Gastroesophageal sphincter (tissue), 4 donors: ENCODE data around the gene PTPRN2. TPM values are rescaled to one million over a fixed set of nuclear protein-coding genes. Genes with fewer than 3 reads are reported as not detected.

Experiments
- ATAC-seq: fragments of 150-250 bp; one replicate; pipeline ENCODE4 v1.9.1; 2016; ENCODE audit warnings: mild to moderate bottlenecking, moderate library complexity
- H3K27ac ChIP-seq, 4 donors: fragments of 200-600 bp; sonication (generic) in 3 of 4; 1 replicate in 3 of 4; 2 replicates in 1 of 4; pipeline ENCODE4 v1.5.1; 2016 to 2019
- H3K27me3 ChIP-seq: fragments of 200-600 bp; sonication (generic); one replicate; pipeline ENCODE4 v1.5.1; 2019
- H3K36me3 ChIP-seq, 2 donors: fragments of 200-600 bp; sonication (generic); one replicate each; pipeline ENCODE4 v1.5.1; 2019; ENCODE audit warnings: control low read depth in 1 of 2
- H3K4me1 ChIP-seq, 3 donors: fragments of 200-600 bp; sonication (generic); 1 replicate in 2 of 3; 2 replicates in 1 of 3; pipeline ENCODE4 v1.5.1; 2016 to 2019; ENCODE audit warnings: control low read depth in 2 of 3
- H3K4me3 ChIP-seq, 2 donors: fragments of 200-600 bp; sonication (generic); one replicate each; pipeline ENCODE4 v1.5.1; 2019; ENCODE audit warnings: mild to moderate bottlenecking in 1 of 2, moderate library complexity in 1 of 2
- H3K9me3 ChIP-seq, 3 donors: fragments of 200-600 bp; sonication (generic); one replicate each; pipeline ENCODE4 v1.5.1; 2017 to 2019; ENCODE audit warnings: control low read depth in 2 of 3
- CTCF ChIP-seq, 4 experiments: fragments of 200-600 bp in 2 of 4; fragments of 450-650 bp in 2 of 4; sonication (generic) in 1 of 4; IDR thresholded peaks; one replicate each; pipeline ENCODE4 v1.5.1; 2017 to 2019; ENCODE audit warnings: antibody characterized with exemption in 4 of 4, mild to moderate bottlenecking in 2 of 4, moderate library complexity in 2 of 4
- EP300 ChIP-seq: sonication (generic); formaldehyde crosslinking; IDR thresholded peaks from one replicate; pipeline ENCODE4 v1.6.1; 2017; ENCODE audit warnings: antibody characterized with exemption, mild to moderate bottlenecking
- POLR2A ChIP-seq, 2 donors: fragments of 450-650 bp; IDR thresholded peaks; one replicate each; pipeline ENCODE4 v1.6.1; 2017; ENCODE audit warnings: antibody characterized with exemption in 2 of 2, mild to moderate bottlenecking in 2 of 2, moderate library complexity in 1 of 2
- POLR2AphosphoS5 ChIP-seq: sonication (generic); formaldehyde crosslinking; IDR thresholded peaks from one replicate; pipeline ENCODE4 v1.6.1; 2017; ENCODE audit warnings: antibody characterized with exemption
- whole genome bisulfite sequencing, 2 donors: methylation state at CpG; one replicate each; pipeline ENCODE4 v1.1.5; 2018; ENCODE audit warnings: low coverage in 1 of 2; 5-methylcytosine and 5-hydroxymethylcytosine counted together
- total RNA-seq, 4 donors: library from RNA; depleted of rRNA; stranded (reverse); fragments of >200 nt; gene quantifications; one replicate each; pipeline ENCODE4 v1.1.0, GENCODE V29; 2016

PTPRN2 gene
- total RNA-seq, 4 donors from 2014 or later = 1.7 to 4.7 (median 3.3) TPM

GRCh38 chr7:158277219-158278141, 310.1 kb downstream of the PTPRN2 start:
- H3K4me1 ChIP-seq = no peaks in the 10 kb centered on the region
- no peaks in the 10 kb centered on the region for H3K36me3 ChIP-seq
- no peak overlapping the region for H3K27ac ChIP-seq
- WGBS, 2 donors = 80% methylated on average over 1 of the region's 29 CpGs; no CpG with 5 or more reads in 1 of the 2 donors
- no peak overlapping the region for H3K4me3 ChIP-seq
- TF ChIP-seq POLR2AphosphoS5 = no peak
- TF ChIP-seq EP300 = no peak
- TF ChIP-seq CTCF (IDR thresholded peaks at IDR 0.05) = no peak
- TF ChIP-seq POLR2A (IDR thresholded peaks at IDR 0.05) = no peak
- no peaks in the 10 kb centered on the region for H3K9me3 ChIP-seq
- ATAC-seq = no peak
- H3K27me3 ChIP-seq = peaks cover 24% of the 10 kb centered on the region

- Histone ChIP-seq H3K27ac (no peak overlapping the region), H3K36me3 (no peaks in the 10 kb centered on the region), H3K4me3 (no peak overlapping the region), H3K27me3 (peaks cover 24% of the 10 kb centered on the region), H3K4me1 (no peaks in the 10 kb centered on the region), H3K9me3 (no peaks in the 10 kb centered on the region)
- 39% methylated on average over 6 of the region's 34 CpGs; no CpG with 5 or more reads in 1 of the 2 donors for whole genome bisulfite sequencing, 2 donors
- ATAC-seq = no peak
- TF ChIP-seq EP300 = no peak
- TF ChIP-seq POLR2AphosphoS5 = no peak
- no peak for TF ChIP-seq POLR2A (IDR thresholded peaks at IDR 0.05)
- TF ChIP-seq CTCF (IDR thresholded peaks at IDR 0.05) = no peak
These were observed 311.0 kb downstream of the PTPRN2 start for GRCh38 chr7:158276414-158277218.

GRCh38 chr7:158275711-158276413, 311.8 kb downstream of the PTPRN2 start:
- Histone ChIP-seq H3K27me3 (peaks cover 24% of the 10 kb centered on the region), H3K27ac (no peak overlapping the region), H3K36me3 (no peaks in the 10 kb centered on the region), H3K4me3 (no peak overlapping the region), H3K9me3 (no peaks in the 10 kb centered on the region), H3K4me1 (no peaks in the 10 kb centered on the region)
- TF ChIP-seq EP300 (no peak), CTCF (IDR thresholded peaks at IDR 0.05) (no peak), POLR2AphosphoS5 (no peak), POLR2A (IDR thresholded peaks at IDR 0.05) (no peak)
- no peak for ATAC-seq
- whole genome bisulfite sequencing, 2 donors = 83 to 88% methylated on average over 2 to 5 of the region's 22 CpGs

GRCh38 chr7:158274996-158275395, 312.6 kb downstream of the PTPRN2 start:
- H3K9me3 ChIP-seq = no peaks in the 10 kb centered on the region
- H3K4me1 ChIP-seq = no peaks in the 10 kb centered on the region
- H3K36me3 ChIP-seq = no peaks in the 10 kb centered on the region
- no peak overlapping the region for H3K4me3 ChIP-seq
- WGBS, 2 donors = 60% methylated on average over 4 of the region's 12 CpGs; no CpG with 5 or more reads in 1 of the 2 donors
- H3K27me3 ChIP-seq = peaks cover 30% of the 10 kb centered on the region
- no peak for TF ChIP-seq EP300
- TF ChIP-seq CTCF (IDR thresholded peaks at IDR 0.05) = no peak
- no peak for TF ChIP-seq POLR2A (IDR thresholded peaks at IDR 0.05)
- TF ChIP-seq POLR2AphosphoS5 = no peak
- H3K27ac ChIP-seq = no peak overlapping the region
- ATAC-seq = no peak
